ENCODE results near the gene MIS12.

DNA sequence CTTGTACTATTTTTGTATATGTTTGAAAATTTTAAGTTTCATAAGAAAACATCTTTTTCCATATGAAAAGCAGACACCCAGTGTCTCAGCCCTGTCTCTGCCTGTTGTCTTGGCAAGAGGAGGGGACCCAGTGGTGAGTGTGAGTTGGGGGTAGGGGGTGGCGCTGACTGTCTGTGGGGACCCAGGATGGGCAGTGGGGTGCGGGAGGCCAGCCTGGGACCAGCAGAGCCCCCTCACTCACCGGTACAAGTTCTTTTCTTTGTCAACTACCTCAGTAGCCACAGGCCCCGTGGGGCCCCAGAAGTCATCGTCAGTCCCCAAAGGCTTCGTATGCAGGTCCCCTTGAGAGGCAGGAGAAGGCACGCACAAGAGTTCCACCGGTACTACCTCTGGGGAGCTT is 46.2 kb downstream of the MIS12 start:
- TF ChIP-seq, protein P1, sequence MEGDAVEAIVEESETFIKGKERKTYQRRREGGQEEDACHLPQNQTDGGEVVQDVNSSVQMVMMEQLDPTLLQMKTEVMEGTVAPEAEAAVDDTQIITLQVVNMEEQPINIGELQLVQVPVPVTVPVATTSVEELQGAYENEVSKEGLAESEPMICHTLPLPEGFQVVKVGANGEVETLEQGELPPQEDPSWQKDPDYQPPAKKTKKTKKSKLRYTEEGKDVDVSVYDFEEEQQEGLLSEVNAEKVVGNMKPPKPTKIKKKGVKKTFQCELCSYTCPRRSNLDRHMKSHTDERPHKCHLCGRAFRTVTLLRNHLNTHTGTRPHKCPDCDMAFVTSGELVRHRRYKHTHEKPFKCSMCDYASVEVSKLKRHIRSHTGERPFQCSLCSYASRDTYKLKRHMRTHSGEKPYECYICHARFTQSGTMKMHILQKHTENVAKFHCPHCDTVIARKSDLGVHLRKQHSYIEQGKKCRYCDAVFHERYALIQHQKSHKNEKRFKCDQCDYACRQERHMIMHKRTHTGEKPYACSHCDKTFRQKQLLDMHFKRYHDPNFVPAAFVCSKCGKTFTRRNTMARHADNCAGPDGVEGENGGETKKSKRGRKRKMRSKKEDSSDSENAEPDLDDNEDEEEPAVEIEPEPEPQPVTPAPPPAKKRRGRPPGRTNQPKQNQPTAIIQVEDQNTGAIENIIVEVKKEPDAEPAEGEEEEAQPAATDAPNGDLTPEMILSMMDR (conservative IDR thresholded peaks at IDR 0.05; ENCODE audit: low read depth, low read length), result no peak
- TF ChIP-seq EZH2 (IDR thresholded peaks at IDR 0.05; ENCODE audit: low read length, unreplicated experiment) (no peak), EZH2phosphoT487 (IDR thresholded peaks at IDR 0.05; ENCODE audit: borderline replicate concordance, low read length) (no peak)

All from PC-3 (cell line).